Activated CD4-positive, alpha-beta T cell treated with anti-CD3 and anti-CD28 coated beads for 4 hours (primary cell): ENCODE data around the gene GOLPH3.

Experiments used
- DNase-seq, 2 donors: peaks; one replicate each; pipeline ENCODE4 v3.0.0-alpha.2; 2020

The GOLPH3 gene

GRCh38 chr5:32170303-32171151 lies 3.6 kb downstream of the GOLPH3 start:
- DNase-seq, result no peak

- DNase-seq, result no peak
Observed at GRCh38 chr5:32168460-32169033, 5.6 kb downstream of the GOLPH3 start.

- no peak for DNase-seq
Observed at GRCh38 chr5:32165597-32165996, 8.5 kb downstream of the GOLPH3 start.

DNA sequence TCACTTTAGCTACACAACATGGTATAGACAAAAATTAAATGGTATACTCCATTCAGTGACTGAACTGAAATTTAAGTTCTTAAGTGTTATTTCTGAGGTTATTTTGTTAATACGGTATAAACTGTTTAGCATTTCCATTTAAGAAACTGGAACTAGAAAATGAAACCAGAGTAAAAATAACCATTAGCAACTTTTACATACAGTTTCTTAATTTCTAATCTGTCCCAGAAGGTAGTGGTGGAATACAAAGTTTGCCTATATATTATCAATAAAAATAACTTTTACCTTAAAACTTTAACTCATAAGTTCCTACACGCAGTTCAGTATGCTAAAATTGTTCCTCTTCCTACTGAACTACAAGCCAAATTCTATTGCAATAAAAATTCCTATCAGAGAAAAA lies 10.3 kb downstream of the GOLPH3 start:
- DNase-seq, result no peak

- no peak for DNase-seq
Observed at GRCh38 chr5:32163053-32163452, 11.1 kb downstream of the GOLPH3 start.

GRCh38 chr5:32160228-32160627 lies 13.9 kb downstream of the GOLPH3 start:
- no peak for DNase-seq

- no peak for DNase-seq
Observed at GRCh38 chr5:32159328-32160072, 14.6 kb downstream of the GOLPH3 start.

GRCh38 chr5:32158679-32158975 lies 15.5 kb downstream of the GOLPH3 start:
- DNase-seq, result no peak

DNA sequence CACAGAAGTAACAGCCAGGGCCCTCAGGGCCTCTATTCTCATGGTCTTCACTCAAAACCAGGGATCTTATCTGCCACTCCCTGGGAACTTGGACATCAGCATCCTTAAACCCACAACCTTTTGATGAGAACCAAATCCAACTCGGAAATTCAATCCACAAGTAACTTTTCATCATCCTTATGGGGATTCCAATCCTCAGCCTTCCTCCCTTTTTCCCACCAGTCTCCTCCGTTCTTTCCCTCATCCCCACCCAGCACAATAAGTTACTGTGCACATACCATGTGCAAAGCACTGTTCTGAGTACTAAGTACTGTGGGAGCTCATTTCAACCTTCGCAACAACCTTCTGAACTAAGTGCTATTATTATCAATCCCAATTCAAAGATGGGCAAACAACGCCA lies 17.0 kb downstream of the GOLPH3 start:
- DNase-seq, result no peak

GRCh38 chr5:32156635-32157034 lies 17.5 kb downstream of the GOLPH3 start:
- DNase-seq, result no peak

GRCh38 chr5:32155211-32155610 lies 18.9 kb downstream of the GOLPH3 start:
- DNase-seq, result no peak

GRCh38 chr5:32153723-32154122 lies 20.4 kb downstream of the GOLPH3 start:
- DNase-seq, result no peak

GRCh38 chr5:32151198-32151597 lies 22.9 kb downstream of the GOLPH3 start:
- no peak for DNase-seq

DNA sequence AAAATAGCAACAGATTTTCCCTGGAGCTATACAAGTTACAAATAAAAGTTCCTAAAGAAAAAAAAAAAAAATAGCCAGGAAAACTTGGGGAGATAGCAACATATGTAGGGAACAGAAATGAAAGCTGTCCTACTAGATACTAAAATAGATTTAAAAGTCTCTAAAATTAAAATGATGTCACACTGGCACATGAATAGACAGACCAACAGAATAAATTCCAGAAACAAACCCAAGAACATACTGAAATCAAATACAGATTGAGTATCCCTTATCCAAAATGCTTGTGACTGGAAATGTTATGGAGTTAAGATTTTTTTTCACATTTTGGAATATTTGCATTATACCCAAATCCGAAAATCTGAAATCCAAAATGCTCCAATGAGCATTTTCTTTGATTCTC lies 23.8 kb downstream of the GOLPH3 start:
- DNase-seq, result no peak

GRCh38 chr5:32147959-32148358 lies 26.2 kb downstream of the GOLPH3 start:
- no peak for DNase-seq

- no peak for DNase-seq
Observed at GRCh38 chr5:32147236-32147635, 26.9 kb downstream of the GOLPH3 start.

DNA sequence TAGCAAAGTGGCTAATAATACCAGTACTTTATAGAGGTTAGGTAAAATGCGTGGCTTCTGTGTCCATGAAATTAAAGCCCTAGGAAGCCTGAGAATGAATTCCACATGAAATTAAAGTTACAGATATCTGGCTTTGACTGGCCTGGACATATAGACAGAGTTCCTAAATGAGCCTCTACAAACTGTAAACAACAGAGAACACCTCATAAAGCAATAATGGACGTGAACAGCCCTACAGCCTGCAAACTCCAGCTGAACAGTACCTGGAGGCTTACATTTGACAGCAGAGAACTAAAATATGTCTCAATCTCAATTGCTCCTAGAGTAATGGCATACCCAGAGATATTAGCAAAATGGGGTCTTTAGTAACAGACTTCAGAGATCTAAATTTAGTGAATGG lies 28.7 kb downstream of the GOLPH3 start:
- DNase-seq, result no peak

DNA sequence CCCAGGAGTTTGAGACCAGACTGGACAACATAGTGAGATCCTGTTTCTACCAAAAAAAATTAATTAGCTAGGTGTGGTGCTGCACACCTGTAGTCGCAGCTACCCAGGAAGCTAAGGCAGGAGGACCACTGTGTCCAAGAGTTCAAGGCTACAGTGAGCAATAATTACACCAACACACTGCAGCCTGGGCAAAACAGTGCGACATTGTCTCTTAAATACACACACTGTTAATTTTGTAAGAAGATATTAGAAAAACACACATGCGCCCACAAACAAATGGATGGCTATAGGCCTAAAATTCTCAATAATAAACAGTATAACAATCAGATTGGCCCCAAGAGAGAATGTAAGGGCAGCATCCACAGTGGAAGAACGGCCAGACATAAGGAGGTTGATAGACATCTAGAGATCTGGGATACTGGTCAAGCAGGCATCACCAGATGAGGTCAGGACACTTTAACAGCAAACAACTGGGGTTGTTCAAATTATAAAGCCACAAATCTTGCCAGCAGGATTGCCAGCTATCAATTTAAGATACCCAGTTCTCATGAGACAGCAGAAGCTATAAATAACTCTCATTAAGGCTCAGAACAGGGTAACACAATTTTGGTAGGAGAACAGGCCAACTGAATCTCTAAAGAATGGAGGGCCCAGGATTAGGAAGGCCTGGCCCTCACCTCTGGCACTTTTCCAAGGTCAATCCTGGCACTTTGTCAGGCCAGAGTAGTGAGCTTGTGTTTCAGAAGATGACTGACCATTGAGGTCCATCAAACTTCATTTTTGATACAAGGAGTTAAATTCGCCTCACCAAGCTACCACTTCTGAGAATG lies 29.5 kb downstream of the GOLPH3 start:
- no peak for DNase-seq

DNA sequence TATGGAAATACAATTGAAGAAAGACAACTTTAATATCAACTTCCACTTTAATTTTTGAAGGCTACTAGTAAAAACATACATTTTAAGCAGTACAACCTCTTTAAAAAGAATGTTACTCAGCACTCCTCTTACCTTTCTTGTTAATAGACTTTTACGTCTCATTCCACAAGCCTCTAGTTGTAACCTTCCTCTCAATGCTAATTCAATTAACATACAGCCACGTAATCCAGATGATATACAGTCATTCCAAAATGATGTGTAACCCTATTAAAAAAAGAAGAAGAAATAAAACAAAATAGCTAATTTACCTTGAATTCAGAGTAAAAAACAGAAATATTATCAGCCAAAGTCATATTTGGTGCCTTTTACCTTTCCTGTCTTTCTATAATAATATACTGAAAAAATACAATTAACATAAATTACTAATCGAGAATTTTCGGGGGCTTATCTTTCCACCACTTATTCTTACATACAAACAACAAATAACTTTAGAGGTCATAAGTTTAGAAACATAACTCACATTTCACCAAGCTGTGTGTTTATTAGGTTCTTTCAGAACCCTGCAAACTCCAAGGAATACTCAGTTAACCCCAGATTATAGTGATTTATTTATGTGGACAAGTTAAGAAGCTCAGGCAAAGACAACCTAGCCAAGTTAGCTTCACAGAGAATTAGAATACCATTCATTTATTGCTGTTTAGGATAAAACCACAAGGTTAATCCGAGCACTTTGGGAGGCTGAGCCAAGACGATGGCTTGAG lies 30.3 kb downstream of the GOLPH3 start:
- no peak for DNase-seq

- peak; percentile 71 to 75 for DNase-seq
Observed at GRCh38 chr5:32138839-32139493, 35.2 kb downstream of the GOLPH3 start.

- DNase-seq, result no peak
Observed at GRCh38 chr5:32136342-32136741, 37.8 kb downstream of the GOLPH3 start.

GRCh38 chr5:32135086-32135485 lies 39.0 kb downstream of the GOLPH3 start:
- DNase-seq, result no peak
